PC-3 (cell line): ENCODE results near the gene ANXA7. TPM values are rescaled to one million over a fixed set of nuclear protein-coding genes. Genes with fewer than 3 reads are reported as not detected.
A peak's percentile ranks its signal among the peaks of the same experiment; 100 is the strongest.

Experiments used
- ATAC-seq: fragments of 200-7000 bp; cut with Tn5 transposase; 2 replicates; pipeline ENCODE4 v1.9.1; 2020; ENCODE audit warnings: mild to moderate bottlenecking, moderate library complexity
- BruUV-seq: library from RNA; stranded (reverse); fragments of 400-500 nt; replicated peaks from 2 replicates; lab custom pipeline; 2021; lab: Mats Ljungman, UMichigan
- CTCF ChIA-PET: fragments of 300-600 bp; sonication (Branson Sonifier 250); formaldehyde crosslinking; loops from one replicate; lab custom pipeline; 2022; ENCODE audit warnings: antibody characterized with exemption; lab: Charles Lee
- POLR2A ChIA-PET: fragments of 300-600 bp; sonication (Branson Sonifier 250); formaldehyde crosslinking; loops from one replicate; lab custom pipeline; 2022; ENCODE audit warnings: antibody characterized with exemption; ENCODE audit not compliant: unreplicated experiment; lab: Charles Lee
- DNase-seq: peaks from one replicate; pipeline ENCODE4 v3.0.0-alpha.2; 2015
- H2AFZ ChIP-seq: fragments of 300-600 bp; sonication (generic); 2 replicates; pipeline ENCODE4 v1.6.0; 2016; ENCODE audit warnings: antibody characterized with exemption, low read length
- H3F3A ChIP-seq: fragments of 300-600 bp; sonication (generic); one replicate; pipeline ENCODE4 v1.6.0; 2017; ENCODE audit warnings: antibody characterized with exemption, low read length, control low read depth, mild to moderate bottlenecking; ENCODE audit not compliant: unreplicated experiment
- H3K27ac ChIP-seq: fragments of 300-600 bp; sonication (generic); 2 replicates; pipeline ENCODE4 v1.5.1; 2016; ENCODE audit warnings: mild to moderate bottlenecking, low read length
- H3K27me3 ChIP-seq: fragments of 300-600 bp; sonication (generic); 2 replicates; pipeline ENCODE4 v1.6.1; 2016; ENCODE audit warnings: low read length, mixed read lengths
- H3K36me3 ChIP-seq: fragments of 300-600 bp; sonication (generic); 2 replicates; pipeline ENCODE4 v1.6.1; 2016; ENCODE audit warnings: low read depth, mixed run types, low read length, mixed read lengths
- H3K4me1 ChIP-seq: fragments of 300-600 bp; sonication (generic); 2 replicates; pipeline ENCODE4 v1.5.1; 2016; ENCODE audit warnings: low read length; ENCODE audit not compliant: insufficient read depth
- H3K4me2 ChIP-seq: fragments of 300-600 bp; sonication (generic); 2 replicates; pipeline ENCODE4 v1.6.0; 2016; ENCODE audit warnings: low read length
- H3K4me3 ChIP-seq: fragments of 300-600 bp; sonication (generic); 2 replicates; pipeline ENCODE4 v1.5.1; 2016; ENCODE audit warnings: mild to moderate bottlenecking, low read length, mixed read lengths
- H3K79me2 ChIP-seq: fragments of 300-600 bp; sonication (generic); 2 replicates; pipeline ENCODE4 v1.6.1; 2017; ENCODE audit warnings: low read length, mixed read lengths
- H3K9ac ChIP-seq: fragments of 300-600 bp; sonication (generic); 2 replicates; pipeline ENCODE4 v1.6.0; 2016; ENCODE audit warnings: mild to moderate bottlenecking, low read length
- H3K9me2 ChIP-seq: fragments of 300-600 bp; sonication (generic); replicated peaks from 2 replicates; pipeline ENCODE4 v1.6.1; 2016; ENCODE audit warnings: mixed run types, low read length, mixed read lengths
- H3K9me3 ChIP-seq: fragments of 300-600 bp; sonication (generic); 2 replicates; pipeline ENCODE4 v1.6.1; 2016; ENCODE audit warnings: low read length, mixed read lengths
- H4K20me1 ChIP-seq: fragments of 300-600 bp; sonication (generic); 2 replicates; pipeline ENCODE4 v1.6.1; 2016; ENCODE audit warnings: low read length, mixed read lengths
- CTCF ChIP-seq: fragments of 300-600 bp; sonication (generic); conservative IDR thresholded peaks from 2 replicates; pipeline ENCODE4 v1.5.1; 2017; ENCODE audit warnings: antibody characterized with exemption, low read depth, mild to moderate bottlenecking, low read length
- EZH2 ChIP-seq: fragments of 300-600 bp; sonication (generic); IDR thresholded peaks from one replicate; pipeline ENCODE4 v1.6.1; 2017; ENCODE audit warnings: antibody characterized with exemption, mild to moderate bottlenecking, low read length; ENCODE audit not compliant: unreplicated experiment
- EZH2phosphoT487 ChIP-seq: fragments of 300-600 bp; sonication (generic); IDR thresholded peaks from 2 replicates; pipeline ENCODE4 v1.6.1; 2018; ENCODE audit warnings: mild to moderate bottlenecking, antibody characterized with exemption, low read length, borderline replicate concordance
- intact Hi-C: fragments of 100-400 bp; cut with micrococcal nuclease; formaldehyde crosslinking; loops from 2 replicates; pipeline ENCODE4 v1.9.0; 2023
- total RNA-seq: library from RNA; depleted of rRNA; stranded (reverse); fragments of >200 nt; gene quantifications from 2 replicates; pipeline ENCODE4 v1.2.3, GENCODE V29; 2014

The ANXA7 gene
- total RNA-seq, 1 experiment from 2014 or later = 561 TPM

GRCh38 chr10:73459683-73460314 is 45.9 kb upstream of the ANXA7 start:
- Histone ChIP-seq H3K27me3 (no peaks in the 10 kb centered on the region), H3K9me2 (no peaks in the 10 kb centered on the region), H3F3A (no peaks in the 10 kb centered on the region), H3K36me3 (peaks cover 2% of the 10 kb centered on the region; the same call in 1 of the 2 replicates), H3K79me2 (no peaks in the 10 kb centered on the region), H4K20me1 (no peaks in the 10 kb centered on the region), H3K4me1 (no peaks in the 10 kb centered on the region), H3K27ac (no peak overlapping the region), H3K4me2 (no peak overlapping the region), H3K4me3 (no peak overlapping the region), H3K9me3 (no peaks in the 10 kb centered on the region), H2AFZ (no peak overlapping the region), H3K9ac (no peak overlapping the region)
- TF ChIP-seq EZH2 = no peak
- TF ChIP-seq CTCF = no peak
- no peak for TF ChIP-seq EZH2phosphoT487
- ATAC-seq = no peak
- intact Hi-C loops = no loop called here
- POLR2A ChIA-PET = interaction anchor here (0.6 kb wide), 1 partner anchor 663 kb away, joined by 4 read pairs; no protein-coding TSS in a partner anchor
- CTCF ChIA-PET = no interaction called here
- no peak for DNase-seq
- BruUV-seq = no TSS peak

DNA sequence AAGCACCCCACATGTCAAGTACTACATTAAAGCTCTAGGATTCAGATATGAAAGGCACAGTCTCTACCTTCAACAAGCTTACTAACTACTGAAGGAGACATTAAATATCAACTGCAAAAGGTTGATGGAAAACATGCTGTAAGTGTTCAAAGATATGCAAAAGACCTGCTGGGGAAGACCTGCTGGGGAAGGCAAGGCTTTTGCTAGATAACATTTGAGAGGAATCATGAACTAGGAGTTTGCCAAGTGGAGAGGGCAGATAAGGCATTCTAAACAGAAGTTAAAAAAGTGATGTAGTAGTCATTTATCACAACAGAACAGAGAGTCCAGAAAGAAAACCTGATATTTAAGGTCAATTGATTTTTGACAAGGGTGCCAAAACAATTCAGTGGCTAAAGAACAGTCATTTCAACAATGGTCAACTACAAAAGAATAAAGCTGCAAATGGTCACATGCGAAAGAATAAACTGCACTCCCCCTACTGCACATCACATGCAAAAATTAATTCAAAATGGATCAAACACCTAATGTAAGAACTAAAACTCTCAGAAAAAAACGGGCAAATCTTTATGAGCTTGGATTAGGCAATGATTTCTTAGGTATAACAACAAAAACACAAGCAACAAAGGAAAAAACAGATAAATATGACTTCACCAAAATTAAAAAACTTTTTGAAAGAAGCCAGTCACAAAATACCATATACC is 42.5 kb upstream of the ANXA7 start:
- H3K9me2 ChIP-seq = no peaks in the 10 kb centered on the region
- H3K36me3 ChIP-seq = peaks cover 6% of the 10 kb centered on the region; the same call in 1 of the 2 replicates
- BruUV-seq = no TSS peak
- no peaks in the 10 kb centered on the region for H3K9me3 ChIP-seq
- no peak overlapping the region for H3K4me2 ChIP-seq
- no peaks in the 10 kb centered on the region for H3K4me1 ChIP-seq
- ChIA-PET CTCF (interaction anchor here (0.6 kb wide), 2 partner anchors 14 to 193 kb away, joined by 3 to 4 read pairs; no protein-coding TSS in a partner anchor), POLR2A (interaction anchor here (0.7 kb wide), 1 partner anchor 42 kb away, joined by 3 read pairs; no protein-coding TSS in a partner anchor)
- H3F3A ChIP-seq = no peaks in the 10 kb centered on the region
- no peak overlapping the region for H2AFZ ChIP-seq
- H3K9ac ChIP-seq = no peak overlapping the region
- H3K27me3 ChIP-seq = no peaks in the 10 kb centered on the region
- H4K20me1 ChIP-seq = no peaks in the 10 kb centered on the region
- H3K4me3 ChIP-seq = no peak overlapping the region
- intact Hi-C loops = no loop called here
- DNase-seq = no peak
- TF ChIP-seq EZH2 = no peak
- peak; percentile 51 for TF ChIP-seq CTCF
- no peak for TF ChIP-seq EZH2phosphoT487
- H3K27ac ChIP-seq = no peak overlapping the region
- ATAC-seq = no peak
- no peaks in the 10 kb centered on the region for H3K79me2 ChIP-seq
